ENCODE data around the gene PCNT. TPM values are rescaled to one million over a fixed set of nuclear protein-coding genes. Genes with fewer than 3 reads are reported as not detected.
"Not testable (repeated sequence)": the region's sequence is repeated elsewhere in the genome, so short reads cannot be mapped to it uniquely, and the experiment has no call there.

The PCNT gene
- total RNA-seq, 4 donors from 2014 or later = 6.2 to 29.7 (median 17.1) TPM

DNA sequence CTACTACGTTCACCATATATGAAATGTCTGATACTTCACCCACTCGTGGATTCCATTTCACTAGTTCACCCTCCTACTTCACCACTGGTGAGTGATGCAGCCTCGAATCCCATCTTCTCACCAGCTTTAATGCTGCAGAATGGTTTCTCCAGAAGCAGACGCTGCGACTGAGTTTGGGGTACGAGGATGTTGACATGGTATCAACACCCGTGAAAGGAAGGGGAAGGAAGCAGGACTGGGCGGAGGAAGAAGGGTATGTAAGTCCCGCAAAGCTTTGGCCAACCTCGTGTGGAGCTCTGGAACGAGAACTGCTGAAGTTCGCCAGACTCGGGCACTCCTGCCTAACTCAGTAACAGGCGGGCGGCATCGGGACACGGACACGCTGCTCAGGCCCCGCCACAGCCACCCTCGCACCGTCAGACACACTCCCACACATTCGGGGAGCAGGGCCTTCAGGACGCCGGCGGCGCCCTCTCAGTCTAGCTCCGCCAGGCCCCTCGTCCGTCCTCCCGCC is 133.9 kb downstream of the PCNT start:
- DNase-seq = no peak
- Histone ChIP-seq H3K4me1 (peaks cover 0 to 6% of the 10 kb centered on the region in 2 donors), H3K27ac (peak overlapping the region; percentile 81 to 86), H3K36me3 (no peaks in the 10 kb centered on the region), H3K9me3 (no peaks in the 10 kb centered on the region), H3K27me3 (no peaks in the 10 kb centered on the region), H3K4me3 (peak overlapping the region; percentile 67 to 71)
- intact Hi-C loops (cut with DNase I; ENCODE audit: low total_unique reads) = no loop called here
- no peak for TF ChIP-seq POLR2A (IDR thresholded peaks at IDR 0.05)
- TF ChIP-seq, protein P1, sequence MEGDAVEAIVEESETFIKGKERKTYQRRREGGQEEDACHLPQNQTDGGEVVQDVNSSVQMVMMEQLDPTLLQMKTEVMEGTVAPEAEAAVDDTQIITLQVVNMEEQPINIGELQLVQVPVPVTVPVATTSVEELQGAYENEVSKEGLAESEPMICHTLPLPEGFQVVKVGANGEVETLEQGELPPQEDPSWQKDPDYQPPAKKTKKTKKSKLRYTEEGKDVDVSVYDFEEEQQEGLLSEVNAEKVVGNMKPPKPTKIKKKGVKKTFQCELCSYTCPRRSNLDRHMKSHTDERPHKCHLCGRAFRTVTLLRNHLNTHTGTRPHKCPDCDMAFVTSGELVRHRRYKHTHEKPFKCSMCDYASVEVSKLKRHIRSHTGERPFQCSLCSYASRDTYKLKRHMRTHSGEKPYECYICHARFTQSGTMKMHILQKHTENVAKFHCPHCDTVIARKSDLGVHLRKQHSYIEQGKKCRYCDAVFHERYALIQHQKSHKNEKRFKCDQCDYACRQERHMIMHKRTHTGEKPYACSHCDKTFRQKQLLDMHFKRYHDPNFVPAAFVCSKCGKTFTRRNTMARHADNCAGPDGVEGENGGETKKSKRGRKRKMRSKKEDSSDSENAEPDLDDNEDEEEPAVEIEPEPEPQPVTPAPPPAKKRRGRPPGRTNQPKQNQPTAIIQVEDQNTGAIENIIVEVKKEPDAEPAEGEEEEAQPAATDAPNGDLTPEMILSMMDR (IDR thresholded peaks at IDR 0.05) = no peak

DNA sequence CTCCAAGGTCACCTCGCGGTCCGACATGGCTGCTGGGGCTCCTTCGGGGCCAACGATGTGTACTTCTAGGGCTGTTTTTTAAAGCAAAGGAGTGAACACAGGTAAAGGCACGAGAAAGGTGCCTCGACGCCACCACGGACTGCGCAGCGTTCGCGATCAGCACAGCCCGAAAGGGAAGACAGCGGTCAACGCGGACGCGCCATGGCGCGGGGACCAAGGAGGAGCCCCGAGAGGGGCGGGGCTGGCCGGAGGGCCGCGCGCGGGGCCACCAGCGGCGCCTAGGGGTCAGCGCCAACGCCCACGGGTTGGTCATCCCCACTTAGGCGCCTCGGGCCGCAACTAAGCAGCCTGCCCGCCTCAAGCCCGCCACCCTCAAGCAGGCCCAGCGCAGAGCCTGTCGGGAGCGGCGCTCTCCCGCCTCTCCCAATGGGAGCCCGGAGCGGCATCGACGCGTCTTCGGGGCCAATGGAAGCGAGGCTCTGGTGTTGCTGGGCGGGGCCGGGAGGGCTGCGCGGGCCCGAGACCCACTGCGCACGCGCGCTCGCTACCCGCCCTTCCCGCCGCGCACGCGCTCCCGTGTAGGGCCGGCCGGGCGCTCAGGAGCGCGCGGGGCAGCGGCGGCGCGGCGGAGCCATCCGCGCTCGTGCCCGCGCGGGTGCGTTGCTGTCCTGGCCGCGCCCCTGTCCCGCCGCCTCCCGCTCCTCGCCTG is 134.5 kb downstream of the PCNT start, which contains the start of gene DIP2A:
TSS of gene DIP2A (plus strand) at position 577 of the 709 bp plus-strand sequence. CDS start 241 bp downstream, outside the sequence.
- Histone ChIP-seq H3K27ac (peak within 1 kb of the TSS; percentile 81 to 88), H3K4me1 (peaks cover 0 to 6% of the 10 kb centered on the region in 2 donors), H3K9me3 (no peaks in the 10 kb centered on the region), H3K27me3 (no peaks in the 10 kb centered on the region), H3K36me3 (no peaks in the 10 kb centered on the region), H3K4me3 (peak within 1 kb of the TSS; percentile 67 to 99)
- DNase-seq = peak; percentile 93 to 95
- peak; percentile 79 to 87 for TF ChIP-seq POLR2A (IDR thresholded peaks at IDR 0.05)
- TF ChIP-seq, protein P1 (IDR thresholded peaks at IDR 0.05) = no peak
- intact Hi-C loops (cut with DNase I; ENCODE audit: low total_unique reads) = no loop called here

DNA sequence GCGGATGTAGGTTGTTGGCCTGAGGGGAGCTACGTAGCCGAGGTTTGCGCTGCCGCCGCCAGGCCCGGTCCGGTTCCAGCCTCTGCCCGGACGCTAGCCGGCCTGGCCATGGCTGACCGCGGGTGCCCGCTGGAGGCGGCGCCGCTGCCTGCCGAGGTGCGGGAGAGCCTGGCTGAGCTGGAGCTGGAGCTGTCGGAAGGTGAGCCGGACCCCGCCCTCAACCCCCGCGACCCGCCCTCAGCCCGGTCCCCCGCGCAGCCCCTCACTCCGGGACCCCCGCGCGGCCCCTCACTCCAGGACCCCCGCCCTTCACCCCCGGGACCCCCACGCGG is 135.0 kb downstream of the PCNT start:
- Histone ChIP-seq H3K4me1 (peaks cover 0 to 6% of the 10 kb centered on the region in 2 donors), H3K27me3 (no peaks in the 10 kb centered on the region), H3K9me3 (no peaks in the 10 kb centered on the region), H3K4me3 (peak overlapping the region; percentile 58 to 99), H3K27ac (peak overlapping the region; percentile 78 to 88), H3K36me3 (no peaks in the 10 kb centered on the region)
- intact Hi-C loops (cut with DNase I; ENCODE audit: low total_unique reads) = no loop called here
- TF ChIP-seq POLR2A (IDR thresholded peaks at IDR 0.05) = no peak
- TF ChIP-seq, protein P1 (IDR thresholded peaks at IDR 0.05) = no peak
- DNase-seq = no peak

- H3K9me3 ChIP-seq = no peaks in the 10 kb centered on the region
- H3K27ac ChIP-seq = peak overlapping the region; percentile 78 to 88
- H3K4me3 ChIP-seq = peak overlapping the region; percentile 58 to 99
- peaks cover 0 to 6% of the 10 kb centered on the region in 2 donors for H3K4me1 ChIP-seq
- intact Hi-C loops (cut with DNase I; ENCODE audit: low total_unique reads) = no loop called here
- no peaks in the 10 kb centered on the region for H3K27me3 ChIP-seq
- peak; percentile 29 to 54 for DNase-seq
- H3K36me3 ChIP-seq = no peaks in the 10 kb centered on the region
- TF ChIP-seq, protein P1 (IDR thresholded peaks at IDR 0.05) = no peak
- TF ChIP-seq POLR2A (IDR thresholded peaks at IDR 0.05) = no peak
These were observed 135.6 kb downstream of the PCNT start for GRCh38 chr21:46459356-46460112.

DNA sequence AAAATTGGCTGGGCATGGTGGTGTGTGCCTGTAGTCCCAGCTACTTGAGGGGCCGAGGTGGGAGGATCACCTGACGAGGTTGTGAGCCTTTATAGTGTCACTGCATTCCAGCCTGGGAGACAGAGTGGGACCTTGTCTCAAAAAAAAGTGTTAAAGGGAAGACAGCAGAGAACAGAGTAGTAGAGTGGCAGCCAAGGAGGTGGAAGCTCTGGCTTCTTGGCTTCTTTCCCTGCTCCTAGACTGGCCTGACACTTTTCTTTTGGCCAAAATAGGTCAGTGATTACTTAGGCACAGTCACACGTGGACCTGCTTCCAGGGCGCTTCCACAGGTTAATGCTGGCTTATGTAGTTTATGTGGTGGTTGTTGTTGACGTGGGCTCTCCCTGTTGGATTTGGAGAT is 138.0 kb downstream of the PCNT start:
- no peaks in the 10 kb centered on the region for H3K27me3 ChIP-seq
- H3K4me3 ChIP-seq = no peak overlapping the region
- no peak for TF ChIP-seq POLR2A (IDR thresholded peaks at IDR 0.05)
- TF ChIP-seq, protein P1 (IDR thresholded peaks at IDR 0.05) = no peak
- intact Hi-C loops (cut with DNase I; ENCODE audit: low total_unique reads) = no loop called here
- H3K27ac ChIP-seq = no peak overlapping the region
- H3K36me3 ChIP-seq = no peaks in the 10 kb centered on the region
- no peaks in the 10 kb centered on the region for H3K9me3 ChIP-seq
- peaks cover 0 to 6% of the 10 kb centered on the region in 2 donors for H3K4me1 ChIP-seq
- DNase-seq = no peak

DNA sequence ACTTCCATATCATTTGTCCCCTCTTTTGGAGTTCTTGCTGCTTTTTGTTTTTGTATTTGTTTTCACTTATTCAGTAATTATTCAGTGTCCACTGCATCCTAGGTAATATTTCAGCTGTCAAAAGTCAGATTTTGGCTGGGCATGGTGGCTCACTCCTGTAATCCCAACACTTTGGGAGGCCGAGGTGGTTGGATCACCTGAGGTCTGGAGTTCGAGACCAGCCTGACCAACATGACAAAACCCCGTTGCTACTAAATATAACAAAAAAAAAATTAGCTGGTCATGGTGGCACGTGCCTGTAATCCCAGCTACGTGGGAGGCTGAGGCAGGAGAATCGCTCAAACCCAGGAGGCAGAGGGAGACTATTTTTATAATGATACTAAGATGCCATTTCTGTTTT is 141.2 kb downstream of the PCNT start:
- H3K27ac ChIP-seq; intact Hi-C loops (cut with DNase I; ENCODE audit: low total_unique reads); H3K4me1 ChIP-seq; H3K9me3 ChIP-seq; H3K4me3 ChIP-seq; DNase-seq; H3K36me3 ChIP-seq; H3K27me3 ChIP-seq: not testable (repeated sequence)
